GM18502 (cell line): Measurements from ENCODE around the gene PTPN20.

Experiments used
- ATAC-seq: cut with Tn5 transposase; IDR thresholded peaks from one replicate; pipeline ENCODE4 v1.9.1; 2021; ENCODE audit warnings: mild to moderate bottlenecking; ENCODE audit not compliant: unreplicated experiment, poor library complexity

PTPN20 gene

DNA sequence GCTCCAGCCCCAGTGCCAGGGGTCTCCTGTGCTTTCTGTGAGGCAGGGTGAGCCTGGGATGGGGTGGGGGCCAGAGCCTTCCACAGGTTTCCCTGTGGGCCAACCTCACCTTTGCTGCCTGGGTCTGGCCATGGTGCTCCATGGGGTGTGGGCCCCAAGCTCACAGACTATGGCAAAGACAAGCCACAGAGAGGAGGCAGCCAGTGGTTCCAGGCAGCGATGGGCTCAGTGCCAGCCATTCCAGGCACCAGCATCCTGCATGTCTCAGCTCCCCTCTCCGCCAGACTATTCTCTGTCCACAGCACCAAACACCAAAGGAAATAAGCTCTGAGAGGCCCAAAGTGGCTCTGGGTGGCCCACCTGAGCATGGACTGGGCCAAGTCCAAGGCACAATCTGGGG, 133.5 kb downstream of the PTPN20 start:
- no peak for ATAC-seq

DNA sequence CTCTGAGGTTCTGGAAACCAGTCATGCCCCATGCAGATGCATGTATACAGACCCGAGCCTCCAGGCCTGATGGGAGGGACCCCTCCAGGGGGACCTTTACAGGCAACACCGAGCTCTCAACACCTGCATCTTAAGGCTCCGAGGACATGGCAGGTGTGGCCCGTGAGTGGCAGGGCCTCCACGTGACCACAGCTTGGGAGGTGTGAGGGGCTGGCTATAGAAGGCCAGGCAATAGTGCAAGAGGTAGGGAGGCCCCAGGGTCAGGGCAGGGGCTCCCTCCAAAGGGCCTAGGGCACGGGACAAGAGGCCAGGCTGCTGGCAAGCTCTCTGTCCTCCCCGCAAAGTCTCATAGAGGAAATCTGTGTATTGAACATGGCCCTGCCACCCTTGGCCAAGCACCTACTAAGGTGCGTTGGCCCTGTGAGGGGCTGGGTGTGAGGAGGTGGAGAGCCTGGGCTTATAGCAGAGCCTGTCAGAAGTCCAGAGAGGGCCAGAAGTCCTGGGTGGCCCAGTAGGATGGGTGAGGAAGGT, 134.2 kb downstream of the PTPN20 start:
- ATAC-seq, result no peak

DNA sequence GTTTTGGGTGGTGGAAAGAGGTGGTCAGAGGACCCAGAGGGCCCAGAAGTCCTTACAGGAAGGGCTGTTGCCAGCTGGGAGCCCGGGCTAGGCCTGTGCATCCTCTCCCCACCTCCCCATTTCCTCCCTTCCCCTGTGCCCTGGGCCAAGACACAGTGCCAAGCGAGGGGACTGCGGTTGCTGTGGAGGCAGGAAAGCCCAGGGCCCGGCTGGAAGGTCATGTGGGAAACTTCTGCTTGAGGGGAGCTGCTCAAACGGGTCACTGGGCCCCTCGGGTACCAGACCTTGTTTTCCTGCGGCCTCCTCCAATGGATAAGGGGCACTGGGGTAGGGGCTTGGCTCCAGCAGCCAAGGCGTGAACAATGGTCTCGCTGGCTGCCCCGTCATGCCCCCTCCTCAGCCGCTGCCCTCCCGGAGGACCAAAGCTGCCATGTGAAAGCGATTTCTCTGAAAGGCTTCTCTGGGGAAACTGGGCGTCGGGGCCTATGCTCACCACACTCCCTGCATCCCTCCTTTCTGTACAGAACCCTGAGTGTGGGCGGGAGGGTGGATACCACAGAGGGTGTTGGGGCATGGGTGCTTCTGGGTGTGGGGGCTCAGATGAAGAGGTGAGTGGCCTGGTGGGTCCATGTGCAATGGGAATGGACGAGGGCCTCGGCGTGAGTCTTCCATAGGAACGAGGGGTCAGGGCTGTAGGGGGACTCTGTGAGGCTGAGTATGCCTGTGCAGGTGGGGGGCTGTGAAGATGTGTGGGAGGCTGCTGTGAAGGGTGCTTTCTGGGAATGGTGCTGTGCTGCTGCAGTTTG, 135.3 kb downstream of the PTPN20 start:
- ATAC-seq, result no peak

DNA sequence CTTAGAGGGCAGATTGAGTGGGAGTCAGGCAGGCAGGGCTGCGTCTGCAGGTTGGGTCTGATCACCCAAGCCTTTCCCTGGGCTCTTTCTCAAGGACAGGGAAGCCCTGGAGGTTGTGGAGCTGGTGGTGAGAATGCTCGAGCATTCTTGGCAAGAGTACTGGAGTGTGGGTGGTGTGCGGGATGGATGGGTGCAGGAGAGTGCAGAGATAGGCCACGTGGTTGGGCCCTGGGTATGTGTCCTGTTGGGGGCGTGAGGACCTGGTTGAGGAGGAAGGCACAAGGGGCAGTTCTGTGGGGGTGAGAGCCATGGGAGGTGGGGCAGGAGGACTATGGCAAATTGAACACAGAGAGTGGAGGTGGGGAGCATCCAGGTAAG, 135.9 kb downstream of the PTPN20 start:
- no peak for ATAC-seq

DNA sequence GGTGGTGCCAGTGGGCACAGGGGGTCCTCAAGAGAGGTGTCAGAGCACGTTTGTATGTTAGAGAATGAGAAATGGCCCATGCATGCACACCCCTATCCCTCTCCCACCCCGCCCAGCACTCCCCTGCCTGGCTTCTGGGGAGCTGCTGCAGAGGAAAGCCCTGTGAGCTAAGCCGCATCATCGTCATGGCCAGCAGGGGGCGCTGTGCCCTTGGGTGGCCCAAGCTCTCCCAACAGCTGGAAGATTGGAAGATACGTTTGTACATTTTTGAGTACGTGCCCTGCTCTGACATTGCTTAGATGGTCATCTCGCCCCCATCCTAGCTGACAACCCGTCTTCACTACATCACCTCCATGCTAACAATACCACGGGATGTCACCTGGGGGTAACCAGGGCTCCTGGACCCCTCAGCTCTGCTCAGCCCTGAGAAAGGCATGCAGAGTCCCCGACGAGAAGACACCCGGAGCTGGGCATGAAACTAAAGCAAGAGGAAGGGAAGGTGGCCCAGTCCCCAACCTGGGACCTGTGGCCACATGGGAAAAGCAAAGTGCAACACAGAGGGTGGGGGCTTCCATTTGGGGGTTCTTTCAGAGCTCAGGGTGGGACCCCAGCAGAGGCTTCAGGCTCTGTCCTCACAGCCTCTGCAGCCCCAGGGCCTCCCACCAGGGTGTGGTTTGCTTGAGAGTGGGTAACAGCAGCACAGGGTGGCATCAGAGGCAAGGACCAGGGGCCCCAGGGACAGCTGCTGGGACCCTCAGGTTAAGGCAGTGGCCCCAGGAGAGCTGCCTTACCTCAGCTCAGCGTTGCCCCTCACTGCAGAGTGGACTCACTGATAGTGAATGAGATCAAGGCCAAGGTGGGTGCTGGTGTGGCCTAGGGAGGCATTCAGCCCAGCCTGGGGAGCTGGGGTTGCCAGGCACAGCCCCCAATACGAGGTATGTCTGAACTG, 136.6 kb downstream of the PTPN20 start:
- ATAC-seq, result no peak

DNA sequence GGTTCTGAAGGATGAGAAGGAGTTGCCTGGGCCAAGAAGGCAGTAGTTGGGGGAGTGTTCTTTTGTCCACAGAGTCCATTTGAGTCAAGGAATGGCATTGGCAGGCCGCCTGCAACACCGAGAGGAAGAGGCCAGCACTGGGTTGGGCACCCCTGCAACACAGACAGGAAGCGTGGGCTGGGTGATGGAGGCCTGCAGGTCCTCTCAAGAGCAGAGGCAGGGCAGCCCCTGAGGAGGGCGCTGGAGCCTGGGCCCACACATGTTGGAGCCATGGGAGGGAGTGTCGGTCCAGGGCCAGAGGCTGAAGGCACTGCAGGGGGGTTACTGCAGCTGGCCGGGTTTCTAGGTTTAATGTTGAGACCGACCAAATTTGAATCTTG, 137.3 kb downstream of the PTPN20 start:
- no peak for ATAC-seq

DNA sequence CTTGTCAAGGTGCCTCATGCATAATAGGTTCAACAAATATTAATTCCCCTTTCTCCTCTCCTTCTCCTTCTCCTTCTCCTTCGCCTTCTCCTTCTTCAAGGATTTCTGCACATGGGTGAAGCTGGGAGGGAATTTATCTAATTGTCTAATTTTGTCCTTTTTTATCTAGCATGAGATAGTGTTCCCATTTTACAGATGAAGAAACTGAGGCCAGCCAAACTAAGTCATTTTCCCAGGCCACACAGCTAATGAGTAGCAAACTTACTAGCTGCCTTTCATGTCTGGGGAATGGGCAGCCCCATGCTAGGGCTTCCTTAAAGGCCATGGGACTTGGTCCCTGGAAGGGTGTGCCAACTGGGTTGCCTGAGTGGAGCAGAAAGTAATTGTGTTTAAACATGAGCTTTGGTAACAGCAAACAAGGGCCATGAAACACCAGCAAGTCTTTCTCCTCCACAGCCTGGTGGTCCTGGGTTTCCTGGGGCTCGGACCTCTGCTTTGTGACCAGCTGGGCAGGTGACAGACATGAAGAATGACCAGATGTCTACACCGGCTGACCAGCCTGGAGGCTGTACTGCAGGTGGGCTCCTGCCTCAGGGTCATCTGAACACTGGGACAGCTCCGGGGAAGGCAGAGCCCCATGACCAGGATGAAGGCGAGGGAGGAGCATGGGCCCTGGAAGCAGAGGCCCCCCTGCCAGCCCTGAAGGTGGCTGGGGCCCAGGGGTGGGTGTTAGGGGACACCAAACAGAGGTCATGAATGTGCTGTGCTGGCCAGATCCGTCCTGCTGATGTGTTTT, 138.0 kb downstream of the PTPN20 start:
- no peak for ATAC-seq

DNA sequence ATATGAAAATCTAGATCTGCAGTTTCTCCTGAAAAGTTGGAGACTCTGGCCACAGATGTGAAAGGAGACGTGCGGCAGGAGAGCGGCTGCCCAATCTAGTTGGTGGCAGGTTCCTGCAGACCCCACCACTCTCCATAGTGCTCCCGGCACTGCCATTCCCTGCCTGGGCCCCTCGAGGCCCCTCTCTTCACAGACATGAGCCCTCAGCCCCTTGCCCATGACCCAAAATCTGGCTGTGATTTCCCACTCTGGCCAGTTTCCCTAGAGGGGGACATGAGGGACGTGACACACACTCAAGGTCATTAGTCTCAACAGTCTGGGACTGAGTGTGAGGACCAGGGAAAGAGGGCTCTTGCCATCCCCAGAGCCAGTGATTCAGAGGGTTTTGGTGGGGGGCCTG, 138.7 kb downstream of the PTPN20 start:
- no peak for ATAC-seq

DNA sequence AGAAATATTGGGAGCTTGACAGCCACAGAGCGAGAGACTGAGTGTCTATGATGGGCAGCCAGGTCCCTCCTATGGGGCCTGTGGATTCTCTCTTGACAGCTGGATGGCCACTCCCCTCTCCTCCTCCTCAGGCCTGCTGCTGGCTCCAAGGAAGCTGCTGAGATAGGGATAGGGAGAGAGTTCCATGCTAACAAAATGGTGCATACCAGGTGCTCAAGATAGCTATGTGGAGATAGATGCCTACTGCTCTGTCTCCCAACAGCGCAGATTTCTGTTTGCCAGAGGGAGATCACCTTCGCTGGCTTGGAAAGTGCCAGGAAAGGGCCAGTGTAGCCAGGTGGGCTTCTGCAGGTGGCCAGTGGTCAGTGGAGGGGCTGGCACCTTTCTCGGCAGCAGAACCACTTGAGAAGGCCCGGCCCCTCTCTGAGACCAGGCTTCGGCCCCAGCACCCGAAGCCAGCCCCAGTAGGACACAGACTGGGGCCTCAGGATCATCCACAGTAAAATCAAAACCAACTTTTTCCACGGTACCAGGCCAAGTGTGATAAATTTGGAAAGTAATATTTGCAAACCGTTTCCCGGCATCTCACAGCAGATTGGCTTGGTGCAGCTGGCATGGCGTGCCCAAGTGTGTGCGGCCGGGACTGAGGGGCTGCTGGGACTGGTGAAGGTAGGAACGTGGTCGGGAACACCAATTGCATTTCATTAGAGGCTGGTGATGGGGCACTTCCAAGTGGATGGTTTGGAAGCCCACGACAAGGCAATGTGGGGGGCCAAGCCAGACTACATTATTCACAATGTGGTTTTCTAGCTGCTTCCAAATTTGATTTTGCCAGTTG, 139.6 kb downstream of the PTPN20 start:
- ATAC-seq, result no peak

DNA sequence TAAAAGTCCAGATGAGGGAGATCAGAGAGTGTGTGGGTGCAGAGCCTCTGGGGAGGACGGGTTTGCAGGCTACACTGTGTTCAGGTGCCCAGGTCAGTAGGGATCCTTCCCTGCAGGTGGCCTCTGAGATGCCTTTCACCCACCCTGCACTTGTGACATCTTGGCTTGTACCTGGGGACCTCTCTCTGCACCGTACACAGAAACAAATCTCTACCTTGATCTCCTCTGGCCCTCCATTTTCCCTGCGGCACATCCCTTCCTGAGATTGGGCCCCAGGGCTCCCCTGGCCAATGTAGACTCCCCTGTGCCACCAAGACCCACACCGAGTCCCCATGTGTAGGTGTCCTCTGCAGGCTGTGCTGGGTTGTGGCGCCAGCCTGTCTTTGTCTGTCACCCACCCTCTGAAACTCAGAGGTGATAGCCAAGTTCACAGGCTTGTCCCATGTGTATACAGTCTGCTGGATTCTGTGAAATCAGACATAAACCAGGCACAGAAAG, 140.6 kb downstream of the PTPN20 start:
- no peak for ATAC-seq
